ENCODE results near the gene CSE1L.

Gene CSE1L

GRCh38 chr20:49110767-49111694 is 64.9 kb downstream of the CSE1L start:
- Histone ChIP-seq H3K36me3 (replicated peaks in 1 of 2; ENCODE audit: control insufficient read depth in 2 of 2, insufficient read depth in 2 of 2, low read length in 2 of 2) (peaks cover 11 to 70% of the 10 kb centered on the region in 2 donors), H2BK12ac (ENCODE audit: low read length) (no peak overlapping the region), H3K23ac (ENCODE audit: low read depth, low read length, poor library complexity) (no peak overlapping the region), H3K4me1 (ENCODE audit: control insufficient read depth in 2 of 2, insufficient read depth in 1 of 2, low read depth in 1 of 2, low read length in 2 of 2) (no peaks in the 10 kb centered on the region), H2AFZ (ENCODE audit: low read length) (no peak overlapping the region), H3K4me3 (ENCODE audit: low read length in 2 of 2) (no peak overlapping the region), H3K27ac (replicated peaks; ENCODE audit: low read length) (no peak overlapping the region), H3K9me3 (replicated peaks in 1 of 2; ENCODE audit: control insufficient read depth in 2 of 2, insufficient read depth in 1 of 2, low read depth in 1 of 2, low read length in 2 of 2) (peaks cover 0 to 6% of the 10 kb centered on the region in 2 donors), H3K9ac (ENCODE audit: low read depth, low read length, poor library complexity) (no peak overlapping the region), H4K8ac (ENCODE audit: low read depth, low read length) (no peak overlapping the region), H2BK5ac (ENCODE audit: low read length) (no peak overlapping the region), H2AK5ac (ENCODE audit: low read depth, low read length) (no peak overlapping the region), H3K4ac (ENCODE audit: low read length) (no peak overlapping the region), H3K18ac (ENCODE audit: low read length) (no peak overlapping the region), H4K91ac (ENCODE audit: low read depth, low read length, poor library complexity) (no peak overlapping the region), H3K79me1 (ENCODE audit: low read depth, low read length) (no peaks in the 10 kb centered on the region), H3K27me3 (ENCODE audit: control insufficient read depth in 3 of 3, insufficient read depth in 3 of 3, low read depth in 1 of 3, low read length in 3 of 3) (no peaks in the 10 kb centered on the region), H2BK120ac (ENCODE audit: low read depth, low read length) (no peak overlapping the region), H2BK15ac (ENCODE audit: low read length) (no peak overlapping the region), H3K14ac (ENCODE audit: low read length) (no peak overlapping the region), H3K4me2 (ENCODE audit: insufficient read depth, low read length, poor library complexity, severe bottlenecking) (no peak overlapping the region)
- no peak for DNase-seq (ENCODE audit: low spot score)
- WGBS, 2 donors (ENCODE audit: extremely low coverage in 2 of 2, insufficient read length in 2 of 2, insufficient replicate concordance in 1 of 2) = no CpG with 5 or more reads among the region's 6 CpGs

GRCh38 chr20:49112596-49113274 is 66.6 kb downstream of the CSE1L start:
- Histone ChIP-seq H3K9ac (ENCODE audit: low read depth, low read length, poor library complexity) (no peak overlapping the region), H3K36me3 (replicated peaks in 1 of 2; ENCODE audit: control insufficient read depth in 2 of 2, insufficient read depth in 2 of 2, low read length in 2 of 2) (peaks cover 19 to 77% of the 10 kb centered on the region in 2 donors), H3K27ac (replicated peaks; ENCODE audit: low read length) (no peak overlapping the region)

GRCh38 chr20:49115564-49115963 is 69.5 kb downstream of the CSE1L start:
- Histone ChIP-seq H3K79me1 (ENCODE audit: low read depth, low read length) (no peaks in the 10 kb centered on the region), H4K91ac (ENCODE audit: low read depth, low read length, poor library complexity) (no peak overlapping the region), H3K4me1 (ENCODE audit: control insufficient read depth in 2 of 2, insufficient read depth in 1 of 2, low read depth in 1 of 2, low read length in 2 of 2) (no peaks in the 10 kb centered on the region), H3K27ac (replicated peaks; ENCODE audit: low read length) (no peak overlapping the region), H2AK5ac (ENCODE audit: low read depth, low read length) (no peak overlapping the region), H3K14ac (ENCODE audit: low read length) (no peak overlapping the region), H4K8ac (ENCODE audit: low read depth, low read length) (no peak overlapping the region), H2AFZ (ENCODE audit: low read length) (no peak overlapping the region), H3K4ac (ENCODE audit: low read length) (no peak overlapping the region), H2BK120ac (ENCODE audit: low read depth, low read length) (no peak overlapping the region), H3K4me3 (ENCODE audit: low read length in 2 of 2) (no peak overlapping the region), H3K27me3 (ENCODE audit: control insufficient read depth in 3 of 3, insufficient read depth in 3 of 3, low read depth in 1 of 3, low read length in 3 of 3) (no peaks in the 10 kb centered on the region), H3K36me3 (replicated peaks in 1 of 2; ENCODE audit: control insufficient read depth in 2 of 2, insufficient read depth in 2 of 2, low read length in 2 of 2) (peaks cover 37 to 94% of the 10 kb centered on the region in 2 donors), H3K18ac (ENCODE audit: low read length) (no peak overlapping the region), H3K4me2 (ENCODE audit: insufficient read depth, low read length, poor library complexity, severe bottlenecking) (no peak overlapping the region), H3K9ac (ENCODE audit: low read depth, low read length, poor library complexity) (no peak overlapping the region), H3K23ac (ENCODE audit: low read depth, low read length, poor library complexity) (no peak overlapping the region), H3K9me3 (replicated peaks in 1 of 2; ENCODE audit: control insufficient read depth in 2 of 2, insufficient read depth in 1 of 2, low read depth in 1 of 2, low read length in 2 of 2) (no peaks in the 10 kb centered on the region), H2BK15ac (ENCODE audit: low read length) (no peak overlapping the region), H2BK5ac (ENCODE audit: low read length) (no peak overlapping the region), H2BK12ac (ENCODE audit: low read length) (no peak overlapping the region)
- no peak for DNase-seq (ENCODE audit: low spot score)
- no CpG with 5 or more reads among the region's 7 CpGs for WGBS, 2 donors (ENCODE audit: extremely low coverage in 2 of 2, insufficient read length in 2 of 2, insufficient replicate concordance in 1 of 2)

More at GRCh38 chr20:49112596-49113274, 66.6 kb downstream of the CSE1L start:
- Histone ChIP-seq H3K4me1 (ENCODE audit: control insufficient read depth in 2 of 2, insufficient read depth in 1 of 2, low read depth in 1 of 2, low read length in 2 of 2) (no peaks in the 10 kb centered on the region), H2BK120ac (ENCODE audit: low read depth, low read length) (no peak overlapping the region), H3K9me3 (replicated peaks in 1 of 2; ENCODE audit: control insufficient read depth in 2 of 2, insufficient read depth in 1 of 2, low read depth in 1 of 2, low read length in 2 of 2) (peaks cover 0 to 6% of the 10 kb centered on the region in 2 donors), H2AK5ac (ENCODE audit: low read depth, low read length) (no peak overlapping the region), H4K91ac (ENCODE audit: low read depth, low read length, poor library complexity) (no peak overlapping the region), H2BK15ac (ENCODE audit: low read length) (no peak overlapping the region), H3K27me3 (ENCODE audit: control insufficient read depth in 3 of 3, insufficient read depth in 3 of 3, low read depth in 1 of 3, low read length in 3 of 3) (no peaks in the 10 kb centered on the region), H3K4me2 (ENCODE audit: insufficient read depth, low read length, poor library complexity, severe bottlenecking) (no peak overlapping the region), H3K14ac (ENCODE audit: low read length) (no peak overlapping the region), H2AFZ (ENCODE audit: low read length) (no peak overlapping the region), H3K79me1 (ENCODE audit: low read depth, low read length) (no peaks in the 10 kb centered on the region), H3K23ac (ENCODE audit: low read depth, low read length, poor library complexity) (no peak overlapping the region), H4K8ac (ENCODE audit: low read depth, low read length) (no peak overlapping the region), H3K4ac (ENCODE audit: low read length) (no peak overlapping the region), H2BK12ac (ENCODE audit: low read length) (no peak overlapping the region), H3K4me3 (ENCODE audit: low read length in 2 of 2) (no peak overlapping the region), H2BK5ac (ENCODE audit: low read length) (no peak overlapping the region), H3K18ac (ENCODE audit: low read length) (no peak overlapping the region)
- WGBS, 2 donors (ENCODE audit: extremely low coverage in 2 of 2, insufficient read length in 2 of 2, insufficient replicate concordance in 1 of 2) = no CpG with 5 or more reads among the region's 15 CpGs
- DNase-seq (ENCODE audit: low spot score) = no peak

DNA sequence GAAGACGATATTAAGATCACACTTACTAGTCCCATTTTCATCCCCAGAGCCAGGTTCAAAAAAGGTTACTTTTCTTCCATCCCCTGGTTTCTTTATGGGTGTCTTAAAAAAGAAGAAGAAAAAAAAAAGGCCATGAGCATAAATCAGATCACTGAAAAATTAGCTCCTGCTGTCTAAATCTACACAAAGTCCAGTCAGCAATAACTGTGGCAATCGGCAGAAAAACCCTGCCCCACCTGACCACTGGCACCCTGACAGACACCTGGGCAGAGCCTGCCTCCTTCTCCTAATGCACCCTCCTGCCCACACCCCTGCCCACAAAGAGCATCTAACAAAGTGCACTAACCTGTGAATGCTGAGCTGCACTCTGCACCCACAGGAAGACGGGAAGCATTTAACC is 72.2 kb downstream of the CSE1L start:
- Histone ChIP-seq H3K27ac (replicated peaks; ENCODE audit: low read length) (no peak overlapping the region), H3K27me3 (ENCODE audit: control insufficient read depth in 3 of 3, insufficient read depth in 3 of 3, low read depth in 1 of 3, low read length in 3 of 3) (no peaks in the 10 kb centered on the region), H3K4me2 (ENCODE audit: insufficient read depth, low read length, poor library complexity, severe bottlenecking) (no peak overlapping the region), H3K23ac (ENCODE audit: low read depth, low read length, poor library complexity) (no peak overlapping the region), H4K91ac (ENCODE audit: low read depth, low read length, poor library complexity) (no peak overlapping the region), H3K9ac (ENCODE audit: low read depth, low read length, poor library complexity) (no peak overlapping the region), H3K9me3 (replicated peaks in 1 of 2; ENCODE audit: control insufficient read depth in 2 of 2, insufficient read depth in 1 of 2, low read depth in 1 of 2, low read length in 2 of 2) (no peaks in the 10 kb centered on the region), H2AFZ (ENCODE audit: low read length) (no peak overlapping the region), H4K8ac (ENCODE audit: low read depth, low read length) (no peak overlapping the region), H3K36me3 (replicated peaks in 1 of 2; ENCODE audit: control insufficient read depth in 2 of 2, insufficient read depth in 2 of 2, low read length in 2 of 2) (peaks cover 40 to 95% of the 10 kb centered on the region in 2 donors), H2BK12ac (ENCODE audit: low read length) (no peak overlapping the region), H2BK5ac (ENCODE audit: low read length) (no peak overlapping the region), H3K4me3 (ENCODE audit: low read length in 2 of 2) (no peak overlapping the region), H3K18ac (ENCODE audit: low read length) (no peak overlapping the region), H2BK120ac (ENCODE audit: low read depth, low read length) (no peak overlapping the region), H3K79me1 (ENCODE audit: low read depth, low read length) (no peaks in the 10 kb centered on the region), H3K4me1 (ENCODE audit: control insufficient read depth in 2 of 2, insufficient read depth in 1 of 2, low read depth in 1 of 2, low read length in 2 of 2) (no peaks in the 10 kb centered on the region), H2AK5ac (ENCODE audit: low read depth, low read length) (no peak overlapping the region), H3K14ac (ENCODE audit: low read length) (no peak overlapping the region), H3K4ac (ENCODE audit: low read length) (no peak overlapping the region), H2BK15ac (ENCODE audit: low read length) (no peak overlapping the region)
- DNase-seq (ENCODE audit: low spot score) = no peak
- WGBS, 2 donors (ENCODE audit: extremely low coverage in 2 of 2, insufficient read length in 2 of 2, insufficient replicate concordance in 1 of 2) = no CpG with 5 or more reads among the region's 3 CpGs
